Measurements from ENCODE around the gene ATG16L1. TPM values are rescaled to one million over a fixed set of nuclear protein-coding genes. Genes with fewer than 3 reads are reported as not detected.

Gene ATG16L1
- total and polyA plus RNA-seq, 10 of the 15 experiments (the other 5 are each of a cell fraction or from before 2014, with no cell fraction given) = 5.2 to 26.6 (median 15.6) TPM

- no peaks in the 10 kb centered on the region for H3K4me1 ChIP-seq (ENCODE audit: control insufficient read depth, insufficient read depth, low read length)
- no peak overlapping the region for H3K9ac ChIP-seq (ENCODE audit: control insufficient read depth, insufficient read depth, low read length)
- 100% methylated on average over 4 of the region's 4 CpGs for WGBS (ENCODE audit: insufficient coverage, insufficient replicate concordance, low lambda C conversion rate, missing lambda C conversion rate)
- no peak overlapping the region for H2AFZ ChIP-seq (ENCODE audit: control insufficient read depth, low read depth, low read length)
- TF ChIP-seq TCF3 (IDR thresholded peaks at IDR 0.05; ENCODE audit: borderline replicate concordance, insufficient read depth, low read depth, low read length) (no peak), PKNOX1 (IDR thresholded peaks at IDR 0.05) (no peak), PAX8 (IDR thresholded peaks at IDR 0.05) (no peak), MXI1 (IDR thresholded peaks at IDR 0.05; ENCODE audit: low read depth, low read length) (no peak), SMC3 (IDR thresholded peaks at IDR 0.05; ENCODE audit: borderline replicate concordance, low read length) (no peak), IKZF1 (conservative IDR thresholded peaks at IDR 0.05) (no peak), TBL1XR1 (IDR thresholded peaks at IDR 0.05; ENCODE audit: low read depth, low read length) (no peak), E4F1 (IDR thresholded peaks at IDR 0.05; ENCODE audit: borderline replicate concordance, partially characterized antibody) (no peak), GABPA (IDR thresholded peaks at IDR 0.05; ENCODE audit: low read depth) (no peak)
- in situ Hi-C loops (cut with MboI) (no loop called here), intact Hi-C loops (cut with micrococcal nuclease; ENCODE audit: unreplicated experiment) (no loop called here)
- no peak for ATAC-seq
- H3K79me2 ChIP-seq (ENCODE audit: control insufficient read depth, insufficient read depth, low read length) = no peaks in the 10 kb centered on the region
- no peaks in the 10 kb centered on the region for H3K9me3 ChIP-seq (replicated peaks; ENCODE audit: control insufficient read depth, insufficient read depth, low read length)
- no peak overlapping the region for H3K27ac ChIP-seq (ENCODE audit: control insufficient read depth, insufficient read depth)
- no peak for FAIRE-seq
- ChIA-PET SMC1A (ENCODE audit: uncharacterized antibody, unreplicated experiment) (no interaction called here), POLR2A (no interaction called here), RAD21 (ENCODE audit: unreplicated experiment) (no interaction called here), CTCF (interaction anchor here (1.0 kb wide), 1 partner anchor 168 kb away, joined by 4 read pairs; no protein-coding TSS in a partner anchor)
- no peaks in the 10 kb centered on the region for H3K27me3 ChIP-seq (replicated peaks in 1 of 2; ENCODE audit: control insufficient read depth in 2 of 2, insufficient read depth in 2 of 2, low read length in 1 of 2)
- no peak for DNase-seq (ENCODE audit: low read depth, low spot score)
- H4K20me1 ChIP-seq (ENCODE audit: control insufficient read depth, insufficient read depth) = no peaks in the 10 kb centered on the region
- BruUV-seq (replicated peaks) = no TSS peak
- H3K4me2 ChIP-seq (ENCODE audit: control insufficient read depth, insufficient read depth) = no peak overlapping the region
- no peak overlapping the region for H3K4me3 ChIP-seq
- H3K36me3 ChIP-seq (ENCODE audit: control insufficient read depth in 2 of 2, insufficient read depth in 2 of 2, low read length in 1 of 2) = peaks cover 20 to 51% of the 10 kb centered on the region in 2 experiments
These were observed 23.8 kb downstream of the ATG16L1 start for GRCh38 chr2:233275223-233275622.
